ENCODE measurements around the gene SOX12.
"Not testable (repeated sequence)": the region's sequence is repeated elsewhere in the genome, so short reads cannot be mapped to it uniquely, and the experiment has no call there.

The SOX12 gene

DNA sequence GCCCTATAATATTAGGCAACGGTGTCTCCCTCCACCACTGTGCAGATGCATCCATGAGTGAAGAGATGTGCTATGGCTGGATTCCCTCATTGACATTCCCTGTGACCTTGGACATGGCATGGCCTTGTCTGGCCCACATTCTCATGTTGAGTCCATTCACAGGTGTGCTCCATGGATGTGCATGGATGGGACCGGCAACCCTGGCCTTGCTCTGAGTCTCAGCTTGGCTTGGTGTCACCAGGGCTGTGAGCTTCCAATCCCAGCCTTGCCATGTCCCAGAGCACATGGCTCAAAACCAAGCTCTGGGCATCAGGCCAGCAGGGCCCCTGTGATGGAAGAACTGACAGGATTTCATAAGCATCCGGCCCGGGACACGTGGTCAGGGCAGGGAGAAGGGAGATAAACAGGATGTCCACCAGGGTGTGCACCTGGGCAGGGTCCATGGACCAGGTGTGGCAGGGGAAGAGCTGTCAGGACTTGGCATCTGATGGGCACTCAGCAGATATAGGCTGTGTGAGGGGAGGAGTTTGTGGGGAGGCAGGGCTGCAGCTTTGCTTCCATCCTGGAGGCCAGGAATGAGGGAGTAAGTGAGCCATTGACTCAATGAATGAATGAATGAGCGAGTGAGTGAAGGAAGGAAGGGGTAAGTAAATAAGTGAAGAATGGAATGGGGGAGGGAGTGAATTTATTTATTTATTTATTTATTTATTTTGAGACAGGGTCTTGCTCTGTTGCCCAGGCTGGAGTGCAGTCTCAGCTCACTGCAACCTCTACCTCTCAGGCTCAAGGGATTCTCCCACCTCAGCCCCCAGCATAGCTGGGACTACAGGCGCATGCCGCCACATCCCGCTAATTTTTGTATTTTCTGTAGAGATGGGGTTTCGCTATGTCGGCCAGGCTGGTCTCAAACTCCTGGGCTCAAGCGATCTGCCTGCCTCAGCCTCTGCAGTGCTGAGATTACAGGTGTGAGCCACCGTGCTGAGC lies 37.2 kb downstream of the SOX12 start:
- no peak for DNase-seq (ENCODE audit: low read depth in 2 of 2)

DNA sequence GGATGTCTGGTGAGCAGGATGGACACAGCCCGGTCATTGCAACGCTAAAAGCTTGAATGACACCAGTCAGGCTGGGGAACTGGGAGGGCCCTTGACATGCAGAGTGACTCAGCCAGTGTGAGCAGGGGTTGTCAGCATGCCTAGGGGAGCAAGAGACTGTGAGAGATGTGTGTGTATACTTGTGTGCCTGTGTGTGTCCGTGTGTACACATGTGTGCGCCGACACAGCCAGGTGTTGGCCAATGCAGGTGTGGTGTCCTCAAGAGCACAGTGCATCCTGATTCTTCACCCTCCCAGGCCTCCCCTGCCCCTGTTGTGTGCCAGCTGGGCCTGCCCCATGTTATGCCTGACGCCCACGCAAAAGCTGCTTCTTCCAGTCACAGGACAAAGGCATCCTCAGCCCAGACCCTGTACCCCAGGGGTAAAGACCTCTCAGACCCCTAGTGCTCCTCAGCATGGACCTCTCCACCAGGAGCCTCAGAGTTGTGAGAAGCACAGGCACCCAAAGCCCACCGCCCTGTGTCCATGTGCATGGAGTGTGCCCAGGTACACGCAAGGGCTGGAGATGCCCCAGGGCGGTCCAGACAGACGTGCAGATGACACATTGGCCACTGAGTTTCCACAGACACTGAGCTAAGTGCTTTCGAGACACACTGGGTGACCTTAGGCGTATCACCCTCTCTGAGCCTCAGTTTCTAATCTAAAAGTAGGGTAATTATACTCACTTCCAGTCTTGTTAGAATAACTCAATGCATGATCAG lies 38.1 kb downstream of the SOX12 start:
- no peak for DNase-seq (ENCODE audit: low read depth in 2 of 2)

DNA sequence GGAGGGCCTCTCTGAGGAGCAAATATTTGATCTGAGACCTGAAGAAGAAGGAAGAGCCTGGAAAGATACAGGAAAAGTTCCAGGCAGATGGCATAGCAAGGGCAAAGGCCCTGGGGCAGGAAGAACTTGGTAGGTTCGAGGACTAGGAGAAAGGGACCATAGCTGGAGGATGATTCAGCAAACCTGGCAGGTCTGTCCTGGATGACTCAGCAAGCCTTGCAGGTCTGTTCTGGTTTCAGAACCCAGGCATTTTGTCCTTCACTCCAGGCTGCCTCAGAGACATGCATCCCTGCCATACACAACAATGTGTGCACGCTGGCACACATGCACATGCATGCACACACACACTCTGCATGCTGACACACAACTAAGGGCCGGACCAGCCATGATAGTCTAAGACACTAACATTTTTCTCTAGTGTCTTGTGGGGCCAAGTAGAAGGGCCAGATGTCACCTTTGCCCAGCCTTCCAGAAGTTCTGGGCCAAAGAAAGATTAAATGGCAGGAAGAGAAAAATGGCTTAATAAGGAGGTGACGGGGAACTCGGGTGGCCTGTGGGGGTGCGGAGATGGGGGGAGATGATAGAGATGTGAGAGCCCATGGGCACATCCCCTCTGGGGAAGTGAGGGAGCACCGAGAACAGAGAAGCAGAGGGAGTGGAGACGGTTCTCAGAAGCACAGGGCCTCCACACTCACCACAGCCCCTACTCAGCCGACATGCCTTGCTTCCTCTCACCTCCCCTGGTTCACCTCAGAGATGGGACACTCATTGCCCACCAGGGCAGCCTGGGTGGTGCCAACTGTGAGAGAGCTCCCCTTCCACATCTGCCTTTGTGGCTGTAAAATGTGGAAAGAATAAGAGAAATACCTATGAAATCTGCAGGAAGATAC lies 39.8 kb downstream of the SOX12 start:
- no peak for DNase-seq (ENCODE audit: low read depth in 2 of 2)

DNA sequence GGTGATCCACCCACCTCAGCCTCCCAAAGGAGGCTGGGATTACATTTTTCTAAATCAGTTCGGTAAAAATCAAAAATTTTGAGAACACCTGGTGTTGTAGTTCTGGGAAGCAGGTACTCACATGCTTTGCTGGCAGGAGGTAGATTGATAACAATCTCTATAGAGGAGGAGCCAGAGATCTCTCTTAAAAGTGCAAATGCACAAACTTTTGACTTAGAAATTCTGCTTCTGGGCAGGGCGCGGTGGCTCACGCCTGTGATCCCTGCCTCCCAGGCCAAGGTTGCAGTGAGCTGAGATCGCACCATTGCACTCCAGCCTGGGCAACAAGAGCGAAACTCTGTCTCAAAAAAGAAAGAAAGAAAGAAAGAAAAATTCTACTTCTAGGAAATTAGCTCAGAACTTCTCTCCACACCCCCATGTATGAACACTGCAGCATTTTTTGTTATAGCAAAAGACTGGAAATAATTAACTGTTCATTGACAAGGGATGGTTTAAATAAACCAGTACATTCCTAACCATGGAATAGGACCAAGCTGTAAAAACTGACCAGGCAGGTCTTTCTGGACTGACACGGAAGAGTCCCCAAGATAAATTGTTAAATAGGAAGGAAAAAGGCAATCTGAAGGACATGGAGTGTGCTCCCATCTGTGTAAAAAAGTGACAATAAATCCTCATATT lies 40.8 kb downstream of the SOX12 start:
- no peak for DNase-seq (ENCODE audit: low read depth in 2 of 2)

DNA sequence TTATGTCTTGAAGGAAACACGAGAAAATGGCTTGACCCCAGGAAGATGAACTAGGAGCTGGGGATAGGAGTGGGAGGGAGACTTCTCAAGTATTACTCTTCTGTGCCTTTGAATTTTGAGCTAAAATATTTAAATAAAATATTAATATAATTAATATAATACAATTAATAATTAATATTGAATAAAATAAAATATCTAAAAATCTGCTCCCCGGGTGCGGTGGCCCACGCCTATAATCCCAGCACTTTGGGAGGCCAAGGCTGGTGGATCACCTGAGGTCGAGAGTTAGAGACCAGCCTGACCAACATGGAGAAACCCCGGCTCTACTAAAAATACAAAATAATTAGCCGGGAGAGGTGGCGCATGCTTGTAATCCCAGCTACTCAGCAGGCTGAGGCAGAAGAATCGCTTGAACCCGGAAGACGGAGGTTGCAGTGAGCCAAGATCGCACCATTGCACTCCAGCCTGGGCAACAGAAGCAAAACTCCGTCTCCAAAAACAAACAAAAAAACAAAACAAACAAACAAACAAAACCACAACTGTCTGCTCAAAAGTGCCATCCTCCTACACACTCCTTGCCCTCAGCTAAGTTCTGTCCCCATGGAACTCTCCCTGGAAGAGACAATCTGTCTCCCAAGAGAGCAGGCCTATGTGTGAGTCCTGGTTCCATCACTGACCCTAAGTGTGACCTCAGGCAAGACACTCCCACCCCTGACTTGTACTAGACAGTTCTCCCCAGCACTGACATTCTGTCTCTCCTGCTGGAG lies 41.5 kb downstream of the SOX12 start:
- DNase-seq (ENCODE audit: low read depth in 2 of 2), result no peak

DNA sequence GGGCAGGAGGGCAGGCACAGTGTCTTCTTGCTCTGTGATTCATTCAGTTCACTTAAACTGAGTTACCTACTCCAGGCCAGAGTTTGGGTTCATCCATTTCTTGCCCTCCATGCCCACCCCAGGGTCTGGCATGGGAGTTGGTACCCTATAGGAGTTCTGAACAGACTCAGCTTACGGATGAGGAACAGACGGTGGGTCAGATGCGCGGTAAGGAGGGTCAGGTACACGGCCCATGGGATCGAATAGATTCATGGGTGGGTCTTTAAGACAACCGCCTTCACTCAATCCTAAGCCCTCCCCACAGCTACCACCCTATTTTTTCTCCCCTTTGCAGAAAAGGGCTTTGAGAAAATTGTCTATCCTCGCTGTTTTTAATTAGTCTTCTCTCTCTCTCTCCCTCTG lies 42.1 kb downstream of the SOX12 start:
- DNase-seq (ENCODE audit: low read depth in 2 of 2), result no peak

DNA sequence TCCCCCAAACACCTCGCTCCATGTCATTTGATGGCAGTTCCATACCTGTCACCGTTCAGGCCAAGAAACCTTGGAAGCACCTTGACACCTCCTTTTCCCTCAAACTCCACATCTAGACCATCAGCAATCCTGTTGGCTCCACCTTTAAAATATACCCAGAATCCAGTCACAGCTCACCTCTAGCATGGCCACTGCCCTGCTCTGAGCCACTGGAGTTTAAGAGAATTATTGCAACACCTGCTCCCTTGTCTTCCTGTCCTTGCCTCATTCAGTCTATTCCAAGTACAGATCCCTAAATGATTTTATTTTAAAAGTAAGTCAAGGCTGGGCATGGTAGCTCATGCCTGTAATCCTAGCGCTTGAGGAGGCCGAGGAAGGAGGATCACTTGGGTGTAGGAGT lies 43.6 kb downstream of the SOX12 start:
- DNase-seq (ENCODE audit: low read depth in 2 of 2), result no peak

DNA sequence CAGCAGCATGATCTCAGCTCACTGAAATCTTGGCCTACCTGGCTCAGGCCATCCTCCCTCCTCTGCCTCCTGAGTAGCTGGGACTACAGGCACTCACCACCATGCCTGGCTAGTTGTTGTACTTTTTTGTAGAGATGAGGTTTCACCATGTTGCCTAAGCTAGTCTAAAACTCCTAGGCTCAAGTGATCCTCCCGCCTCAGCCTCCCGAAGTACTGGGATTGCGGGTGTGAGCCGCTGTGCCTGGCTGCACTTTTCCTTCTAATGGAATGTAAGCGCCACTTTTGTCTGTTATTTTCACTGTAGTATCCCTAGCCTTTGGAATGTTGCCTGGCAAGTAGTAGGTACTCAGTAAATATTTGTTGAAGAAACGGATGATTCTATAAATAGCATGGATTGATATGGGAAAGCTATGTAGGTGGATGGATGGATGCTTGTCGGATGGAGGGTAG lies 44.8 kb downstream of the SOX12 start:
- DNase-seq (ENCODE audit: low read depth in 2 of 2), result no peak

DNA sequence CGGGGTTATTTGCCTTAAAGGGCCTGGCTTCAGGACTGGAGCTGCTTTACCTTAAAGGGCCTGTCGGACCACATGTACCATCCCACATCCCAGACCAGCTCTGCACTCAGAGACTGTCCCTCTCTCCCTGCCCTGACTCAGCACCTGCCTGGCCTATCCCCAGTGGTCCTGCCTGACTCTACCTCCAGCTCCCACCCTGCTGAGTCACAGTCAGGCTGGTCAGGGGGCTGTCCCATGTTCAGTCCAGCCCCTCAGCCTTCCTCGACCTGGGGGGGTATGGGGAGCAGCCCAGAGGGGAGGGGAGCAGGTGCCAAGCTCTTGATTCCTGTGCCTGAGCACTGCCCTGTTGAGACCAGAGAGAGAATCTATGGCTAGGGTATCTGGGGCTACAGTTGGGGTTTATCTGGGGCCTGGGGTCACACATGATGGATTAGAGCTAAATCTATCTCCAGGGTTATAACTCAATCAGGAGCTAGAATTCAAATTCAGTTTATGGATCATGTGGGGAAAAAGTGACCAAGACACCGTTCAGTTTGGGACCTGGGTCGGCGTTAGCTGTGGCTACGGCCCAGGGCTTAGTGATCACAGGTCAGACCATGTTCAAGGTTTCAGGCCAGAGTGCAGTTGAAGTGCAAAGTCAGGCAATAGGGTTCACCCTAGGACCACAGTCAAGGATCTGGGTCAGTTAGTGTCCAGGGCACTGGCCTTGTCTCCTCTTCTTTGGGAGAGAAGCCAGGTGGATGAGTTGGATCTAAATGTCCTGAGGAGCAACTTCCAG lies 45.8 kb downstream of the SOX12 start:
- no peak for DNase-seq (ENCODE audit: low read depth in 2 of 2)

DNA sequence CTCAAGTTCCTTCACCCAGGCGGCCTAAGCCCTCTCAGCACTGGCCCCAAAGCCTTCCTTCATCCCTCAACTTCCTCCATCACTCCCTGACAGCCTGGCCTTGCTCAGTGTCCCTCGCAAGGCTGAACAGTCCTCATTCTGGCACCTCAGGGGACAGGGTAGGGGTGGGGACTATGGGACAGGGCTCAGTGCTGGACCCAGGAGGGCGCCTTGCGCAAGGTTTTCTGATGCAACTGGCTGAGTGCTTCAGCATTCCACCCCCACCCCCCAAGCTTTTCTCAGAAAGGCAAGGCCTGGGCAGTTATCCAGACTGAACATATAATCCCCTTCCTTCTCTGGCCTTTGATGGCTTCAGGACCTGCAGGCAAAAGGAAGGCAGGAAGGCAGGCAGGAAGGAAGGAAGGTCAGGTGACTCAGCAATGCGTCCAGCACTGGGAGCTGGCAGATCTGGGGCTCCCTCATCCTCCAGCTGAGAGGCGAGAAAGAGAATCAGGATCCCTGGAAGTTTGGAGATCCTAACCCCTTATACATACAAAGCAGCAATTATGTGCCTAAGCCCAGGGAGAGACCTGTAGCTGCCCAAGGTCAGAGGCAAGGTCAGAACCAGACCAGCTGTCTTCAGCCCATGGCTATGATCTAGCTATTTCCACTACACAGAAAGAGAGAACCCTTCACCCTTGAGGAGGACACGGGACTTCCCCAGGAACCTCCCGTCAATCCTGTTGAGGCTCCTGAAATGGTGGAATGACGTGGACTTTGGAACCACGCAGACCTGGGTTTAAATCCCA lies 46.6 kb downstream of the SOX12 start:
- no peak for DNase-seq (ENCODE audit: low read depth in 2 of 2)

DNA sequence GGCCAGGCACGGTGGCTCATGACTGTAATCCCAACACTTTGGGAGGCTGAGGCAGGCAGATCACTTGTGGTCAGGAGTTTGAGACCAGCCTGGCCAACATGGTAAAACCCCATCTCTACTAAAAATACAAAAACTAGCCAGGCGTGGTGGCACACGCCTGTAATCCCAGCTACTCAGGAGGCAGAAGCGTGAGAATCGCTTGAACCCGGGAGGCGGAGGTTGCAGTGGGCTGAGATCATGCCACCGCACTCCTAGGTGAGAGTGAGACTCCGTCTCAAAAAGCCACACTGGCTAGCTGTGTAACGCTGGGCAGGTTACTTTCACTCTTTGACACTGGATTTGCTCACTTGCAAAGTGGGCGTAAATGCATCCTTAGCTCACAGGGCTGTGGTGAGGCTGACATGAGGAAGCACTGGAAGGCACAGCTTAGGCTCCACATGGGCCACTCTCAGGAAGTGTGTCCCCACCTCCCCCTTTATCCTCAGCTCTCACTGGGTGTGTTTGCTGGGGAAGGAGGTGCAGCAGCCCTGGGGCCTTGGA lies 47.3 kb downstream of the SOX12 start:
- DNase-seq (ENCODE audit: low read depth in 2 of 2), result not testable (repeated sequence)

DNA sequence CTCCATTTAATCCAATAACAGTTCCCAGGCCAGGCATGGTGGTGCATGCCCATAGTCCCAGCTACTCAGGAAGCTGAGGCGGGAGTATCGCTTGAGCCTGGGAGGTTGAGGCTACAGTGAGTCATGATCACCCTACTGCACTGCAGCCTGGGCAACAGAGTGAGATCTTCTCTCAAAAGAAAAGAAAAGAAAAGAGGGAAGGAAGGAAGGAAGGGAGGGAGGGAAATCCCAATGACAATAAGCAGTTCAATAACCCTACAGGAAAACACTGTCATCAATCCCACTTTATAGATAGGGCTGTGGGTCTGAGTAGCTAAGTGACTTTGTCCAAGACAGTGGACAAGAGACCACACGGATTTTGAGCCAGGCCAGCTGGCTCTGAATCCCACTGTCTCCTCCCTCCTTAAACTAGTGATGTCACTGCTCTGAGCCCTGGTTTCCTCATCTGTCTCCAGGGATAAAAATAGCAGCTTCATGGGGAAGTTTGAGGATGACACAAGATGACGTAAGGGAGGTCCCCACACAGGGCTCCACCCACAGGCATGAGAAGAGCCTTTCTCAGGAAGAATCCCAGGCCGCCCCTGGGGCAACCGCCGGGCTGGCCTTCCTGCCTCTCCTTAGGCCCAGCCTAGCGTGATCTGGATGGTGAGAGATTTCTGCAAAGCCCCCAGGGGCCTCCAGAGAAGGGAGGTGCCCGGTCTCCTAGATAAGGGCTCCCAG lies 48.0 kb downstream of the SOX12 start:
- DNase-seq (ENCODE audit: low read depth in 2 of 2), result no peak

DNA sequence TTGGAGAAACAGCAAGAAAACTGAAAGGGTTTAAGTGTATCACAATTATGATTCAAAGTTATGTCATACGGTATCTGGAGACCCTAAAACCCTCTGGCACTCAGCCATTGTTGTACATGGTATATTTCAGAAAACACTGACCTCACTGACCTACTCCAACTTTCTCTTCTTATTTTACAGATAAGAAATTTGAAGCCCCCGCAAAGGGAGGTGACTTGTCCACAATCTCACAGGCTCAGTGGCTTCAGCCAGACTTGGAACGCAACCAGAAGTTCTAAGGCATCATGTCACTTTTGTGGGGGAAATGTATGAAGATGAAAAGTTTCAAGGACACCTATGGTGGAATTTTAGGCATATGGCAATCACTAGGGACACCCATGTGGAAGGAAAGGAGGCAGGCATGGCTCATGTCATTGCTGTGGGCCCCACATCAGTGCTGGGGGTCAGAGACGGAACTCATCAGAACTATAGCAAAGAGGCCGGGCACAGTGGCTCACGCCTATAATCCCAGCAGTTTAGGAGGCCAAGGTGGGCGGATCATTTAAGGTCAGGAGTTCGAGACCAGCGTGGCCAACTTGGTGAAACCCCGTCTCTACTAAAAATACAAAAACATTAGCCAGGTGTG lies 50.0 kb downstream of the SOX12 start:
- no peak for DNase-seq (ENCODE audit: low read depth in 2 of 2)

DNA sequence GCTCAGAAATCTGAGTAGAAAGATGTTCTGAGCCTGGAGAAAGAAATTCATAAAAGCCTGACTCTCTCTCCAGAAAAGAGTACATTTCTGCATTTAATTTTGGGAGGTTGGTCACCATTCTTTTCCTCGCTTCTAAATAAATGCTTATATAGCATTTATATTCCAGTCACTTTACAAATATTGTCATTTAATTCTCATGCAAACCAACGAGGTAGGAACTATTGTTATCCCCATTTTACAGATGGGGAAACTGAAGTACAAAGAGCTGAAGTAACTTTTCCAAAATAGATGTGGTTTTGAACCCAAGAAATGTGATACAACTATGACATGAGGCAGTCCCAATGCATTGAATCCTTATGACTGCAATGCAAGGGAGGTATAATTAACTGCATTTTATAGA lies 50.7 kb downstream of the SOX12 start:
- DNase-seq (ENCODE audit: low read depth in 2 of 2), result no peak

DNA sequence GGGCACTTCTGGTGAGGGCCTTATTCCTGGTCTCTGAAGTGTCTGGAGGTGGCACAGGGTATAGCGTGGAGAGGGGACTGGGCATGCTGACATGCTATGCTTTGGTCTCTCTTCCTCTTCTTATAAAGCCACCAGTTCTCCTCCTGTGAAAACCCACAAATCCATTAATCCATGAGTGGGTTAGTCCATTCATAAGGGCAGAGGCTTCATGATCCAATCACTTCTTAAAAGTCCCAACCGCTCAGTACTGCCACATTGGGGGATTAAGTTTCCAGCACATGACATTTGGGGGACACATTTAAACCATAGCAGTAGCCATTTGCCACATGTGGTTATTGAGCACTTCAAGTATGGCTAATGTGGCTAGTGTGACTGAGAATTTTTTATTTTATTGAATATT lies 51.4 kb downstream of the SOX12 start:
- DNase-seq (ENCODE audit: low read depth in 2 of 2), result no peak

DNA sequence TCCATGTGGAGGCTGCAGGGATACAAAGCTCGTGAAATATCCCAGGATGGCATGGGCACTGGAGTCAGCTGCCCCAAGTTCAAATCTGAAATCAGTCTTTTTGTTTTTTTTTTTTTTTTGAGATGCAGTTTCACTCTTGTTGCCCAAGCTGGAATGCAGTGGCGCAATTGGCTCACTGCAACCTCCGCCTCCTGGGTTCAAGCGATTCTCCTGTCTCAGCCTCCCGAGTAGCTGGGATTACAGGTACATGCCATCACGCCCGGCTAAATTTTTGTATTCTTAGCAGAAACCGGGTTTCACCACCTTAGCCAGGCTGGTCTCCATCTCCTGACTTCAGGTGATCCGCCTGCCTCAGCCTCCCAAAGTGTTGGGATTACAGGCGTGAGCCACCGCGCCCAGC lies 52.2 kb downstream of the SOX12 start:
- not testable (repeated sequence) for DNase-seq (ENCODE audit: low read depth in 2 of 2)

DNA sequence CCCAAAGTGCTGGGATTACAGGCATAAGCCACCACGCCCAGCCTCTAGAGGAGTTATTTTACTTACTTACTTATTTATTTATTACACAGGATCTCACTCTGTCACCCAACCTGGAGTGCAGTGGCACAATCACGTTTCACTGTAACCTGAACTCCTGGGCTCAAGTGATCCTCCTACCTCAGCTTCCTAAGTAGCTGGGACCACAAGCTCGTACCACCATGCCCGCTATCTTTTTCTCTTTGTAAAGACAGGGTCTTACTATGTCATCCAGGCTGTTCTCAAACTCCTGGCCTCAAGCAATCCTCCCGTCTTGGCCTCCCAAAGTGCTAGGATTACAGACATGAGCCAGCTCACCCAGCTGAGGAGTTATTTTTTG lies 53.6 kb downstream of the SOX12 start:
- no peak for DNase-seq (ENCODE audit: low read depth in 2 of 2)
